ENCODE data around the gene LRBA. TPM values are rescaled to one million over a fixed set of nuclear protein-coding genes. Genes with fewer than 3 reads are reported as not detected.
"Not testable (repeated sequence)": the region's sequence is repeated elsewhere in the genome, so short reads cannot be mapped to it uniquely, and the experiment has no call there.

LRBA gene
- total RNA-seq, 3 donors from 2014 or later (not counting 1 experiment from before 2014, with no cell fraction given), result 72.1 to 87.6 (median 83.1) TPM

DNA sequence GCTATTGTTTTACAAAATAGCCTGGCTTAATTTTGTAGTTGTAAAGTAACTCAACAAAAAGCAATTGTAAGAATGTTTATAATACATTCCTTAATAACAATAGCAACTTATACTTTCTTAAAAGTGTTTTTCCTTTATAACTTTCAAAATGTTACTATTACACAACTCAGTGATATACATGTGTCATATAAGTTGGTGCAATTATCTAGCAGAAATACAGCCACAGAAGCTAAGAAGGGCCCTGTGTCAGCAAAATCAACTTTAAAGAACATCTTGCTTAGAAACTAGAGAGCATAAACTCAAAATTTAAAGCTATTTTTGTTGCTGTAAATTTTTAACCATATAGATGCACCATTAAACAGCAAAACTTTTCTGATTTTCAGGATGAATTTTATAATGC lies 474.5 kb downstream of the LRBA start:
- Histone ChIP-seq H3K4me1 (ENCODE audit: control insufficient read depth, insufficient read depth, low read length) (no peaks in the 10 kb centered on the region), H3K9me3 (ENCODE audit: control insufficient read depth, insufficient read depth, low read length) (no peaks in the 10 kb centered on the region), H3K27me3 (ENCODE audit: control insufficient read depth, insufficient read depth, low read length) (no peaks in the 10 kb centered on the region), H3K4me3 (ENCODE audit: low read length) (no peak overlapping the region), H3K36me3 (ENCODE audit: control insufficient read depth, insufficient read depth, low read length) (no peaks in the 10 kb centered on the region), H3K27ac (ENCODE audit: low read length) (no peak overlapping the region)
- no peaks in the 10 kb centered on the region for H3K27me3 Mint-ChIP-seq (ENCODE audit: low read depth in 2 of 2)
- H3K27ac Mint-ChIP-seq, result no peak overlapping the region
- no peaks in the 10 kb centered on the region for H3K9me3 Mint-ChIP-seq
- intact Hi-C loops (cut with micrococcal nuclease), result no loop called here
- ATAC-seq (no peak), DNase-seq (no peak)
- no peaks in the 10 kb centered on the region for H3K36me3 Mint-ChIP-seq
- peaks cover 5 to 7% of the 10 kb centered on the region in 2 donors for H3K4me1 Mint-ChIP-seq
- TF ChIP-seq, protein P1, sequence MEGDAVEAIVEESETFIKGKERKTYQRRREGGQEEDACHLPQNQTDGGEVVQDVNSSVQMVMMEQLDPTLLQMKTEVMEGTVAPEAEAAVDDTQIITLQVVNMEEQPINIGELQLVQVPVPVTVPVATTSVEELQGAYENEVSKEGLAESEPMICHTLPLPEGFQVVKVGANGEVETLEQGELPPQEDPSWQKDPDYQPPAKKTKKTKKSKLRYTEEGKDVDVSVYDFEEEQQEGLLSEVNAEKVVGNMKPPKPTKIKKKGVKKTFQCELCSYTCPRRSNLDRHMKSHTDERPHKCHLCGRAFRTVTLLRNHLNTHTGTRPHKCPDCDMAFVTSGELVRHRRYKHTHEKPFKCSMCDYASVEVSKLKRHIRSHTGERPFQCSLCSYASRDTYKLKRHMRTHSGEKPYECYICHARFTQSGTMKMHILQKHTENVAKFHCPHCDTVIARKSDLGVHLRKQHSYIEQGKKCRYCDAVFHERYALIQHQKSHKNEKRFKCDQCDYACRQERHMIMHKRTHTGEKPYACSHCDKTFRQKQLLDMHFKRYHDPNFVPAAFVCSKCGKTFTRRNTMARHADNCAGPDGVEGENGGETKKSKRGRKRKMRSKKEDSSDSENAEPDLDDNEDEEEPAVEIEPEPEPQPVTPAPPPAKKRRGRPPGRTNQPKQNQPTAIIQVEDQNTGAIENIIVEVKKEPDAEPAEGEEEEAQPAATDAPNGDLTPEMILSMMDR (IDR thresholded peaks at IDR 0.05), result no peak
- H3K4me3 Mint-ChIP-seq, result no peak overlapping the region

DNA sequence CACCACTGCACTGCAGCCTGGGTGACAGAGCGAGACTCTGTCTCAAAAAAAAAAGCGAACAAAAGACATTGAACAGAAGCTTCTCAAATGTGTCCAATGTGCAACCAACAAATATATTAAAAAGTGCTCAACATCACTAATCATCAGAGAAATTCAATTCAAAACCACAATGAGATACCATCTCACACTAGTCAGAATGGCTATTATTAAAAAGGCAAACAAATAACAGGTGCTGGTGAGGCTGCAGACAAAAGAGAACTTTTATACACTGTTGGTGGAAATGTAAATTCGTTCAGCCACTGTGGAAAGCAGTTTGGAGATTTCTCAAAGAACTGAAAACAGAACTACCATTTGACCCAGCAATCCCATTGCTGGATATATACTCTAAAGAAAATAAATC lies 477.2 kb downstream of the LRBA start:
- H3K4me1 Mint-ChIP-seq; H3K36me3 Mint-ChIP-seq; H3K36me3 ChIP-seq (ENCODE audit: control insufficient read depth, insufficient read depth, low read length); H3K27ac ChIP-seq (ENCODE audit: low read length); H3K4me1 ChIP-seq (ENCODE audit: control insufficient read depth, insufficient read depth, low read length); H3K27me3 ChIP-seq (ENCODE audit: control insufficient read depth, insufficient read depth, low read length); DNase-seq; H3K4me3 ChIP-seq (ENCODE audit: low read length); ATAC-seq; H3K27me3 Mint-ChIP-seq (ENCODE audit: low read depth in 2 of 2); H3K9me3 Mint-ChIP-seq; H3K4me3 Mint-ChIP-seq; intact Hi-C loops (cut with micrococcal nuclease); H3K9me3 ChIP-seq (ENCODE audit: control insufficient read depth, insufficient read depth, low read length); H3K27ac Mint-ChIP-seq: not testable (repeated sequence)
- WGBS (ENCODE audit: insufficient coverage), result 93% methylated on average over 3 of the region's 3 CpGs

DNA sequence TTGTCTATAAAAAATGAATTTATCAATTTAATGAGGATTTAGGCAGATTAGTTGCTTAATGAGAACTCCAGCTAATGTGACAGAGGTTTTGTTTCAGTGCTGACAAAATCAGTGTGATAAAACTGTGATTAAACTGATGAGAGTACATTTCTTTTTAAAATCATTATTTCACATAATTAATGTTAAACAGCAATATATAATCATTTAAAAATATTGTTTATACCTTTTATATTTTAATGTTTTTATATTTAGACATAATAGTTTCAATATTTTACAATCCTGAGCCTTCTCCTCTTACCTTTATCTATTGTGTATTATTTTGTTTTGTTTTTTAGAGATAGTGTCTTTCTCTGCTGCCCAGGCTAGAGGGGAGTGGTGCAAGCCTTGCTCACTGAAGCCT lies 480.3 kb downstream of the LRBA start:
- no peaks in the 10 kb centered on the region for H3K27me3 ChIP-seq (ENCODE audit: control insufficient read depth, insufficient read depth, low read length)
- Mint-ChIP-seq H3K4me3 (no peak overlapping the region), H3K36me3 (no peaks in the 10 kb centered on the region), H3K9me3 (no peaks in the 10 kb centered on the region), H3K27ac (no peak overlapping the region), H3K4me1 (peaks cover 5 to 7% of the 10 kb centered on the region in 2 donors), H3K27me3 (ENCODE audit: low read depth in 2 of 2) (no peaks in the 10 kb centered on the region)
- H3K4me3 ChIP-seq (ENCODE audit: low read length), result no peak overlapping the region
- H3K36me3 ChIP-seq (ENCODE audit: control insufficient read depth, insufficient read depth, low read length), result no peaks in the 10 kb centered on the region
- DNase-seq, result no peak
- intact Hi-C loops (cut with micrococcal nuclease), result no loop called here
- no peak overlapping the region for H3K27ac ChIP-seq (ENCODE audit: low read length)
- ATAC-seq, result no peak
- no peaks in the 10 kb centered on the region for H3K9me3 ChIP-seq (ENCODE audit: control insufficient read depth, insufficient read depth, low read length)
- TF ChIP-seq, protein P1 (IDR thresholded peaks at IDR 0.05), result no peak
- H3K4me1 ChIP-seq (ENCODE audit: control insufficient read depth, insufficient read depth, low read length), result no peaks in the 10 kb centered on the region

DNA sequence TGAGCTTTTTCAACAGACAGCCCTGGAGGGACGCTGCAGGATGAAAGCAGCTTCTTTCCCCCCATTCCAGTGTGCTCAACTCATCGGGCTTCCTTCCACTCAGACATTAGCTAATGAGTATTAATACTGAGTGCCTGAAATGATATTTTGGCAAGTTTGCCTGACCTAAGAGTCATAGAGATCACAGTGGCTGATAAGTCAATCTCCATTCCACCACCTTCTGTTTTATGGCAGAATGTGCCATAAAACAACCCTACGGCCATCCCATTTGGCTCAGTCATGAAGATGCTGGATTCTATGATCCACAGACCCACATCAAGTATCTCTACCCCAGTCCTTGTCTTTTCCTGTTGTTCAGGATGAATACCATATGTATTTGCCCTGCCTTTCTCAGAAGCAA lies 481.4 kb downstream of the LRBA start:
- H3K36me3 Mint-ChIP-seq, result no peaks in the 10 kb centered on the region
- Histone ChIP-seq H3K27ac (ENCODE audit: low read length) (no peak overlapping the region), H3K27me3 (ENCODE audit: control insufficient read depth, insufficient read depth, low read length) (no peaks in the 10 kb centered on the region), H3K4me1 (ENCODE audit: control insufficient read depth, insufficient read depth, low read length) (no peaks in the 10 kb centered on the region), H3K9me3 (ENCODE audit: control insufficient read depth, insufficient read depth, low read length) (no peaks in the 10 kb centered on the region), H3K36me3 (ENCODE audit: control insufficient read depth, insufficient read depth, low read length) (no peaks in the 10 kb centered on the region), H3K4me3 (ENCODE audit: low read length) (no peak overlapping the region)
- peaks cover 5 to 7% of the 10 kb centered on the region in 2 donors for H3K4me1 Mint-ChIP-seq
- ATAC-seq, result no peak
- intact Hi-C loops (cut with micrococcal nuclease), result no loop called here
- TF ChIP-seq, protein P1 (IDR thresholded peaks at IDR 0.05), result no peak
- DNase-seq, result no peak
- no peaks in the 10 kb centered on the region for H3K27me3 Mint-ChIP-seq (ENCODE audit: low read depth in 2 of 2)
- H3K27ac Mint-ChIP-seq, result no peak overlapping the region
- no peaks in the 10 kb centered on the region for H3K9me3 Mint-ChIP-seq
- 93% methylated on average over 1 of the region's 3 CpGs for WGBS (ENCODE audit: insufficient coverage)
- no peak overlapping the region for H3K4me3 Mint-ChIP-seq

Data from natural killer cell (primary cell).